Measurements from ENCODE around the gene ERP27.
A peak's percentile ranks its signal among the peaks of the same experiment; 100 is the strongest.

ERP27 gene

DNA sequence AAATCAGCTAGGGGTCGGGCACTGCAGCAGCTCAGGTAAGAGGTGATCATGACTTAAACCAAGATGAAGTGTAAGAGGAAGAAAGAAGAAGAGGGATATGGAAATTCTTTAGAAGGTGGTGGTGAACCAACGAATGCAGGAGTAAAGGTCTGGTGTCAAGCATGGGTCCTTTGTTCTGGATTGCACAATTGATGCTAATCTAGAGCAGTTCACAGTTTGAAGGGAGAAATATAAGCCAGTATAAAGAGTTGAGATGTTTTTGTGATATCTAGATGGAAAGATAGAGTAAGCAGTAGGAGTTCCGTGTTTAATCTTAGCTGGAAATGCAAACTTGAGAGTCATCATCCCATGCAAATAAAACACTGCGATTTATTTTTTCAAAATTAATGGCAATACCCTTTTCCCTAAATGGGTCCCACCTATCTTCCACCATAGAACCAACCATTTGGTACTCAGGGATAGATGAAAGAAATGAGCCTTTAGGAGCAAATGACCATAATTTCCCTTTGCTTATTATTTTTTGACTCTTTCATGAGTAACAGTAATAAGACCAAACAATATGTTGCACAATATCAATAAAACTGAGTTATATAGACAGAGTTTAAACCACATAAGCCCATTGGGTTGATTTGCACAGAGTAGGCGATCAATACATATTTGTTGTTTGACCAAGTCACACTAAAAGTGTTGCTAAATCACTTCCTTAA lies 37.7 kb downstream of the ERP27 start:
- Mint-ChIP-seq H3K9me3 (no peaks in the 10 kb centered on the region), H3K36me3 (ENCODE audit: low read depth) (no peaks in the 10 kb centered on the region), H3K27ac (no peak overlapping the region), H3K27me3 (ENCODE audit: low read depth, poor library complexity) (no peaks in the 10 kb centered on the region), H3K4me1 (peaks cover 5% of the 10 kb centered on the region), H3K4me3 (no peak overlapping the region)
- DNase-seq = no peak
- TF ChIP-seq, protein P1, sequence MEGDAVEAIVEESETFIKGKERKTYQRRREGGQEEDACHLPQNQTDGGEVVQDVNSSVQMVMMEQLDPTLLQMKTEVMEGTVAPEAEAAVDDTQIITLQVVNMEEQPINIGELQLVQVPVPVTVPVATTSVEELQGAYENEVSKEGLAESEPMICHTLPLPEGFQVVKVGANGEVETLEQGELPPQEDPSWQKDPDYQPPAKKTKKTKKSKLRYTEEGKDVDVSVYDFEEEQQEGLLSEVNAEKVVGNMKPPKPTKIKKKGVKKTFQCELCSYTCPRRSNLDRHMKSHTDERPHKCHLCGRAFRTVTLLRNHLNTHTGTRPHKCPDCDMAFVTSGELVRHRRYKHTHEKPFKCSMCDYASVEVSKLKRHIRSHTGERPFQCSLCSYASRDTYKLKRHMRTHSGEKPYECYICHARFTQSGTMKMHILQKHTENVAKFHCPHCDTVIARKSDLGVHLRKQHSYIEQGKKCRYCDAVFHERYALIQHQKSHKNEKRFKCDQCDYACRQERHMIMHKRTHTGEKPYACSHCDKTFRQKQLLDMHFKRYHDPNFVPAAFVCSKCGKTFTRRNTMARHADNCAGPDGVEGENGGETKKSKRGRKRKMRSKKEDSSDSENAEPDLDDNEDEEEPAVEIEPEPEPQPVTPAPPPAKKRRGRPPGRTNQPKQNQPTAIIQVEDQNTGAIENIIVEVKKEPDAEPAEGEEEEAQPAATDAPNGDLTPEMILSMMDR (IDR thresholded peaks at IDR 0.05) = no peak

DNA sequence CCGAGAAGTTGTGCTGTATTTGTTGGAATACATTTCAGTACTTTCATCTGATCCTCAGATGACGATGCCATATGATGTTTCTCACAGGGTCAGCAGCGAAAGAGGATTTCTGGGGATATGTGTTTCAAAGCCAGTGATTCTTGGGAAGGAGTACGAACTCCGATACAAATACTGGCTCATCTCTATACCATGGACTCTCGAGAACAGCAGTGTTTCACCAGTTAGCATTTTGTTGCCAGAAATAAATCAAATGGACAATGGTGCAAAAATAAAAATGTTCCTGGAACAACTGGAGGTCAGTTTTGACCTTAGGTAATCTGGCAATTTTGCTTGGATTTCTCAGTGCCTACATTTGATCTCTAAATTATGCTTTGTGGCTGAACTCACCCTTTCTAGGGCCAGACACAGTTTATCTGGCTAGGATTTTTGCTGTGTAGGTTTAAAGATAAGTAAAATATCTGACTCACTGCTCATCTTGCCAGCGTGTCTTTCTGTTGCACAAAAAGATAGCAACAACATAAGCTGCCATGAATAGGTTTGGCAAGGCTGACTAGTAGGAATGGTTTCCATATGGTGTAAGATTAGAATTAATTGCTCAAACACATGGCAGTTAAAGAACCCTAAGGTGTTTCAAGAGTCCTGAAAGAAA lies 41.7 kb downstream of the ERP27 start:
- H3K9me3 Mint-ChIP-seq = no peaks in the 10 kb centered on the region
- no peak for DNase-seq
- H3K36me3 Mint-ChIP-seq (ENCODE audit: low read depth) = no peaks in the 10 kb centered on the region
- H3K4me1 Mint-ChIP-seq = peaks cover 16% of the 10 kb centered on the region
- H3K27me3 Mint-ChIP-seq (ENCODE audit: low read depth, poor library complexity) = no peaks in the 10 kb centered on the region
- no peak overlapping the region for H3K27ac Mint-ChIP-seq
- H3K4me3 Mint-ChIP-seq = no peak overlapping the region
- TF ChIP-seq, protein P1 (IDR thresholded peaks at IDR 0.05) = no peak

DNA sequence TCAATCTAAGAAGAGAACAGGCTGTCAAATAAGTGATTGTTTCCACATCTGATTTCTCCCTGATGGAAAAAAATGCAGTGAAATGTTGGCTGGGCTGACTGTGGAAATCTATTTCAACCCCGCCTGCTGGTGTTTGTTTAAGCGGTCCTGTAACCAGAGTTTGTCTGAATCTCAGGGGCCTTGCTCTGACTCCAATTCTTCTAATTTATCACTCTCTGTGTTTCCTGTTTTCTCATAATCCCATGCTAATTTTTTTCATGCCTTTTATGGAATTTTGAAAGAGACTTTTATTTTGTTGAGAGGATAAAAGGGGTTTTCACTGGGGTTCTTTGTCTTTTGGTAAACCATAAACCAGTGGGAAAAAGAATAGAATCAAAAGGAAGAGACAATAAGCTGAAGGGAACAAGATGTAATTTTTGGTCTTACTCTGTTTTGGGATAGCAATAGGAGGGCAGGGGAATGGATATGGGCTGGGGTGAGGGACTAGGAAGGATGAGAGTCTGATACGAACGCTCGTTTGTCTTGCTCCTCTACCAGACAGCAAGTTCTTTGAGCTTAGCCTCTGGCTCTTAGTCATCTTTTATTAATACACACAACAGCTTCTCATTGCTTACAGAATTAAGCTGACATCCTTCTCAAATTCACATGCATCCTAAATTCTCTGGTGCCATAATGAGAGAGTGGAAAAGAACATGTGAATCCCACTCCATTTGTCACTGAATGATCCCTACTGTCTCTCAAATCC lies 44.7 kb downstream of the ERP27 start:
- Mint-ChIP-seq H3K27me3 (ENCODE audit: low read depth, poor library complexity) (peaks cover 3% of the 10 kb centered on the region), H3K27ac (peak overlapping the region; percentile 10), H3K4me1 (peaks cover 27% of the 10 kb centered on the region), H3K36me3 (ENCODE audit: low read depth) (no peaks in the 10 kb centered on the region), H3K9me3 (no peaks in the 10 kb centered on the region), H3K4me3 (no peak overlapping the region)
- DNase-seq = no peak
- TF ChIP-seq, protein P1 (IDR thresholded peaks at IDR 0.05) = no peak

DNA sequence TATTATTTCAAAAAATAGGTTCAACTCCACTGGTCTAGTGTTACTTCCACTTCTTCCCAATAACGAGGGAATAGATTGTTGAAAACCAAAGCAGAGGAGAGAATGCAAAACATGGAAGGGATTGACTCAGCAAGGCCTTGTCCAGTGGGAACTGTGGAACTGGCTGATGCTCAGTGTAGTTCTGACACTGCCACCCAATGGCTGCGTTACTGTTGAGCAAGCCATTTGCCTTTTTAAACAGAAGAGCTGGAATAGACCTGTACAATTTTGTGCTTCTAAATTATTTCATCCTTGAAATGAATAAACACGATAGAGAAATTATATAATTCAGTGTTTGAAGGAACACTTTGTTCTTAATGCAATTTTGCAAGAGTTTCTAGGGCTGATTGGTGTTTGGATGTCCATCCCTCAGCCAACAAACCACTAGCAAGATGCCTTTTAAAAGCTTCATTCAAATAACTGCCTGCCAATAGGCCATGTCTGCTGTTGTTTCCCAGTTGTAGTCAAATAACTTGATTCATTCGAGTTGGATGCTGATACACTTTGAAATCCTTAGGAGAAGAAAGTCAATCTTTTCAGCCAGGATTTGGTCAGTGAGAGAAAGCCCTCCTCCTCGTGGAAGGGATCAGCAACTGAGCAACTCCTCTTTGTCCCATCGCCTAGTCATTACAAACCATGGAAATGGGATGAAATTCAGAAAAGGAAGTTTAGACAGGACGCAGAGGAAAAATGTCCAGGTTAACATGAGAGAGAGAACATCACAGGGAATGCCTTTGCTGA lies 45.4 kb downstream of the ERP27 start:
- Mint-ChIP-seq H3K36me3 (ENCODE audit: low read depth) (no peaks in the 10 kb centered on the region), H3K27ac (no peak overlapping the region), H3K4me1 (peaks cover 27% of the 10 kb centered on the region), H3K4me3 (no peak overlapping the region), H3K9me3 (no peaks in the 10 kb centered on the region), H3K27me3 (ENCODE audit: low read depth, poor library complexity) (peaks cover 3% of the 10 kb centered on the region)
- TF ChIP-seq, protein P1 (IDR thresholded peaks at IDR 0.05) = no peak
- no peak for DNase-seq

DNA sequence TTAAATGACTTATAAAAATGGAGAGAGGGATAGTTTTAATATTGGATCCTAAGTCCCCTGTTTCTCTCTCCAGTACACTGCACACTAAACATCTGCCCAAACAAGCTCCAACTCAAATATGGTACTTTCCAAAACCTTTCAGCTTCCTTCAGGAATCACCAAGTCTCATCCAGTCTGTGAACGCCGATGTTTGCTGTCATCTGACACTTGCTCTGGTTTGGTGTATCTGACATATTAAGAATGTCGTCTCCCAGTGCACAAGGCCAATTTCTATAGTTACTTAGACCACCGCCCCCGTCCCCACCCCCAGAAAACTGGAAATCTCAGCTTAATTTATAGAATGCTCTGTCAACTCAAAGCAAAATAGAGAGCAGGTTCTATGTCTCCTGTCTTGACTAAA lies 47.6 kb downstream of the ERP27 start:
- no peak overlapping the region for H3K27ac Mint-ChIP-seq

More for the DNA sequence above, 47.6 kb downstream of the ERP27 start:
- peaks cover 22% of the 10 kb centered on the region for H3K4me1 Mint-ChIP-seq
- H3K27me3 Mint-ChIP-seq (ENCODE audit: low read depth, poor library complexity) = peaks cover 3% of the 10 kb centered on the region
- no peak for DNase-seq
- H3K36me3 Mint-ChIP-seq (ENCODE audit: low read depth) = no peaks in the 10 kb centered on the region
- H3K9me3 Mint-ChIP-seq = no peaks in the 10 kb centered on the region
- TF ChIP-seq, protein P1 (IDR thresholded peaks at IDR 0.05) = no peak
- no peak overlapping the region for H3K4me3 Mint-ChIP-seq

Measured in nephron progenitor cell (in vitro differentiated cells).